ENCODE data around the gene PCYT1A. TPM values are rescaled to one million over a fixed set of nuclear protein-coding genes. Genes with fewer than 3 reads are reported as not detected.

PCYT1A gene
- total RNA-seq, 1 experiment from 2014 or later = 96.8 TPM

DNA sequence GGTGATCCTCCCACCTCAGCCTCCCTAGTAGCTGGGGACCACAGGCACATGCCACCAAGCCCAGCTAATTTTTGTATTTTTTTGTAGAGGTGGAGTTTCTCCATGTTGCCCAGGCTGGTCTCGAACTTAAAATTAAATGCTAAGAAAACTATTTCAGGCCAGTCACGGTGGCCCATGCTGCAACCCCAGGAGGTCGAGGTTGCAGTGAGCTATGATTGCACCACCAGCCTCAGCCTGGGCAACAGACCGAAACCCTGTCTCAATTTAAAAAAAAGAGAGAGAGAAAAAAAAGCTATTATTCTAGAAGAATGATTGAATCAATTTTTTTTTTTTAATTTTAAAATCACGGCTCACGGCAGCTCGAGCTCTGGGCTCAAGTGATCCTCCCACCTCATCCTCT, 66.5 kb downstream of the PCYT1A start:
- peaks cover 4% of the 10 kb centered on the region for H3K4me1 ChIP-seq (ENCODE audit: control insufficient read depth, insufficient read depth, low read length)
- H3K27ac ChIP-seq (ENCODE audit: low read length) = no peak overlapping the region
- intact Hi-C loops (cut with micrococcal nuclease; ENCODE audit: unreplicated experiment) (no loop called here), in situ Hi-C loops (cut with HindIII; ENCODE audit: low pct_unique_long_range_greater_than_20kb, low sequenced_read_pairs) (no loop called here)
- BruUV-seq (replicated peaks) = no TSS peak
- H3K36me3 ChIP-seq (ENCODE audit: control insufficient read depth, insufficient read depth, low read length) = no peaks in the 10 kb centered on the region
- H3K4me3 ChIP-seq (ENCODE audit: low read depth in 2 of 2, low read length in 2 of 2) = no peak overlapping the region
- H3K27me3 ChIP-seq (ENCODE audit: control insufficient read depth, insufficient read depth, low read length) = no peaks in the 10 kb centered on the region
- ATAC-seq = no peak
- TF ChIP-seq POLR2AphosphoS5 (IDR thresholded peaks at IDR 0.05; ENCODE audit: low read depth, low read length) (no peak), TCF7L2 (IDR thresholded peaks at IDR 0.05; ENCODE audit: low read depth, low read length) (no peak), SIN3A (IDR thresholded peaks at IDR 0.05; ENCODE audit: borderline replicate concordance, insufficient read depth, low read depth, low read length) (no peak)
- TF ChIP-seq, protein P1, sequence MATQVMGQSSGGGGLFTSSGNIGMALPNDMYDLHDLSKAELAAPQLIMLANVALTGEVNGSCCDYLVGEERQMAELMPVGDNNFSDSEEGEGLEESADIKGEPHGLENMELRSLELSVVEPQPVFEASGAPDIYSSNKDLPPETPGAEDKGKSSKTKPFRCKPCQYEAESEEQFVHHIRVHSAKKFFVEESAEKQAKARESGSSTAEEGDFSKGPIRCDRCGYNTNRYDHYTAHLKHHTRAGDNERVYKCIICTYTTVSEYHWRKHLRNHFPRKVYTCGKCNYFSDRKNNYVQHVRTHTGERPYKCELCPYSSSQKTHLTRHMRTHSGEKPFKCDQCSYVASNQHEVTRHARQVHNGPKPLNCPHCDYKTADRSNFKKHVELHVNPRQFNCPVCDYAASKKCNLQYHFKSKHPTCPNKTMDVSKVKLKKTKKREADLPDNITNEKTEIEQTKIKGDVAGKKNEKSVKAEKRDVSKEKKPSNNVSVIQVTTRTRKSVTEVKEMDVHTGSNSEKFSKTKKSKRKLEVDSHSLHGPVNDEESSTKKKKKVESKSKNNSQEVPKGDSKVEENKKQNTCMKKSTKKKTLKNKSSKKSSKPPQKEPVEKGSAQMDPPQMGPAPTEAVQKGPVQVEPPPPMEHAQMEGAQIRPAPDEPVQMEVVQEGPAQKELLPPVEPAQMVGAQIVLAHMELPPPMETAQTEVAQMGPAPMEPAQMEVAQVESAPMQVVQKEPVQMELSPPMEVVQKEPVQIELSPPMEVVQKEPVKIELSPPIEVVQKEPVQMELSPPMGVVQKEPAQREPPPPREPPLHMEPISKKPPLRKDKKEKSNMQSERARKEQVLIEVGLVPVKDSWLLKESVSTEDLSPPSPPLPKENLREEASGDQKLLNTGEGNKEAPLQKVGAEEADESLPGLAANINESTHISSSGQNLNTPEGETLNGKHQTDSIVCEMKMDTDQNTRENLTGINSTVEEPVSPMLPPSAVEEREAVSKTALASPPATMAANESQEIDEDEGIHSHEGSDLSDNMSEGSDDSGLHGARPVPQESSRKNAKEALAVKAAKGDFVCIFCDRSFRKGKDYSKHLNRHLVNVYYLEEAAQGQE (IDR thresholded peaks at IDR 0.05; ENCODE audit: insufficient read depth in 1 of 2, low read depth in 2 of 2, low read length in 1 of 2) = no peak
- TF ChIP-seq, protein P2, sequence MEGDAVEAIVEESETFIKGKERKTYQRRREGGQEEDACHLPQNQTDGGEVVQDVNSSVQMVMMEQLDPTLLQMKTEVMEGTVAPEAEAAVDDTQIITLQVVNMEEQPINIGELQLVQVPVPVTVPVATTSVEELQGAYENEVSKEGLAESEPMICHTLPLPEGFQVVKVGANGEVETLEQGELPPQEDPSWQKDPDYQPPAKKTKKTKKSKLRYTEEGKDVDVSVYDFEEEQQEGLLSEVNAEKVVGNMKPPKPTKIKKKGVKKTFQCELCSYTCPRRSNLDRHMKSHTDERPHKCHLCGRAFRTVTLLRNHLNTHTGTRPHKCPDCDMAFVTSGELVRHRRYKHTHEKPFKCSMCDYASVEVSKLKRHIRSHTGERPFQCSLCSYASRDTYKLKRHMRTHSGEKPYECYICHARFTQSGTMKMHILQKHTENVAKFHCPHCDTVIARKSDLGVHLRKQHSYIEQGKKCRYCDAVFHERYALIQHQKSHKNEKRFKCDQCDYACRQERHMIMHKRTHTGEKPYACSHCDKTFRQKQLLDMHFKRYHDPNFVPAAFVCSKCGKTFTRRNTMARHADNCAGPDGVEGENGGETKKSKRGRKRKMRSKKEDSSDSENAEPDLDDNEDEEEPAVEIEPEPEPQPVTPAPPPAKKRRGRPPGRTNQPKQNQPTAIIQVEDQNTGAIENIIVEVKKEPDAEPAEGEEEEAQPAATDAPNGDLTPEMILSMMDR (IDR thresholded peaks at IDR 0.05) = no peak
- DNase-seq (ENCODE audit: low read depth, low spot score) = no peak
- ChIA-PET CTCF (interaction anchor here (0.6 to 0.7 kb wide), 5 partner anchors 12 to 314 kb away, joined by 3 to 8 read pairs (median 4); no protein-coding TSS in a partner anchor), POLR2A (interaction anchor here (1.0 kb wide), 1 partner anchor 8 kb away, joined by 4 read pairs; no protein-coding TSS in a partner anchor)
- no peaks in the 10 kb centered on the region for H3K9me3 ChIP-seq (ENCODE audit: control insufficient read depth, insufficient read depth, low read depth, low read length)

DNA sequence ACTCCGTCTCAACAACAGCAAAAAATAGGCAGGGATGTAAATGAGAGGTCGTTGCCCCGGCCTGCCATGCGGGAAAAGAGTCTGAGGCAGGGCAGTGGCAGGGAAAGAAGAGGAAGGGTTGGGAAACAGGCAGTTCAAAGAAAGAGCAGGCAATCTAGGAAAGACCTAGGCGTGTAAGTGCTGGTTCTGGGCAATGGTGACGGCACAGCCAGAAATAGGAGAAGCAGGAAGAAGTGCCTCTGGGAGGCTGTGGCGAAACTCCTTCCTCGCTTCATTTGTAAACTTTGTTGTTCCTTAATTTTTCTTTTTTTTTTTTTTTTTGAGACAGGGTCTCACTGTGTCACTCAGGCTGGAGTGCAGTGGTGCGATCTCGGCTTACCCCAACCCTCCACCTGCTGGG, 66.9 kb downstream of the PCYT1A start:
- POLR2A ChIA-PET = interaction anchor here (1.0 kb wide), 1 partner anchor 9 kb away, joined by 4 read pairs; no protein-coding TSS in a partner anchor
- BruUV-seq (replicated peaks) = no TSS peak
- DNase-seq (ENCODE audit: low read depth, low spot score) (no peak), ATAC-seq (no peak)
- intact Hi-C loops (cut with micrococcal nuclease; ENCODE audit: unreplicated experiment) (no loop called here), in situ Hi-C loops (cut with HindIII; ENCODE audit: low pct_unique_long_range_greater_than_20kb, low sequenced_read_pairs) (no loop called here)
- Histone ChIP-seq H3K4me1 (ENCODE audit: control insufficient read depth, insufficient read depth, low read length) (peaks cover 4% of the 10 kb centered on the region), H3K36me3 (ENCODE audit: control insufficient read depth, insufficient read depth, low read length) (no peaks in the 10 kb centered on the region), H3K9me3 (ENCODE audit: control insufficient read depth, insufficient read depth, low read depth, low read length) (no peaks in the 10 kb centered on the region), H3K27ac (ENCODE audit: low read length) (no peak overlapping the region), H3K27me3 (ENCODE audit: control insufficient read depth, insufficient read depth, low read length) (no peaks in the 10 kb centered on the region), H3K4me3 (ENCODE audit: low read depth in 2 of 2, low read length in 2 of 2) (no peak overlapping the region)
- TF ChIP-seq TCF7L2 (IDR thresholded peaks at IDR 0.05; ENCODE audit: low read depth, low read length) (no peak), POLR2AphosphoS5 (IDR thresholded peaks at IDR 0.05; ENCODE audit: low read depth, low read length) (no peak), SIN3A (IDR thresholded peaks at IDR 0.05; ENCODE audit: borderline replicate concordance, insufficient read depth, low read depth, low read length) (no peak)
- TF ChIP-seq, protein P1 (IDR thresholded peaks at IDR 0.05; ENCODE audit: insufficient read depth in 1 of 2, low read depth in 2 of 2, low read length in 1 of 2) = no peak
- TF ChIP-seq, protein P2 (IDR thresholded peaks at IDR 0.05) = no peak
- CTCF ChIA-PET = interaction anchor here (0.6 to 0.7 kb wide), 4 partner anchors 41 to 314 kb away, joined by 4 to 8 read pairs (median 6); no protein-coding TSS in a partner anchor
